B cell (primary cell): ENCODE data around the gene R3HDM4. TPM values are rescaled to one million over a fixed set of nuclear protein-coding genes. Genes with fewer than 3 reads are reported as not detected.

ENCODE experiments used
- ATAC-seq: fragments of 200-7000 bp; cut with Tn5 transposase; one replicate; pipeline ENCODE4 v1.10.0; 2021; ENCODE audit warnings: low read depth, mild to moderate bottlenecking, moderate number of reproducible peaks, moderate library complexity
- CTCF ChIA-PET: fragments of 350-600 bp; sonication (Branson Sonifier 250); formaldehyde crosslinking; loops from one replicate; lab custom pipeline; 2021; ENCODE audit warnings: antibody characterized with exemption, inconsistent platforms; lab: Charles Lee
- POLR2A ChIA-PET: fragments of 350-600 bp; sonication (Branson Sonifier 250); formaldehyde crosslinking; loops from one replicate; lab custom pipeline; 2021; ENCODE audit warnings: antibody characterized with exemption; lab: Charles Lee
- DNase-seq: peaks from one replicate; pipeline ENCODE4 v3.0.0; 2013
- H2AFZ ChIP-seq: 2 replicates; pipeline ENCODE4 v1.6.1; 2012; ENCODE audit warnings: mild to moderate bottlenecking, low read depth, low read length; ENCODE audit not compliant: insufficient read depth, poor library complexity, severe bottlenecking
- H3K27ac ChIP-seq, 2 donors: 1 replicate in 1 of 2; 2 replicates in 1 of 2; pipeline ENCODE4 v1.5.1; 2012 to 2013; ENCODE audit warnings: low read length in 2 of 2, mild to moderate bottlenecking in 2 of 2, moderate library complexity in 1 of 2
- H3K27me3 ChIP-seq, 4 experiments: fragments of 200-600 bp in 1 of 4; sonication (generic) in 1 of 4; replicated peaks in 1 of 4; 1 replicate in 2 of 4; 2 replicates in 2 of 4; pipeline versions ENCODE4 v1.6.1 to v1.7.0; 2013 to 2016; ENCODE audit warnings: low read length in 3 of 4, mild to moderate bottlenecking in 2 of 4, mixed read lengths in 1 of 4, moderate library complexity in 1 of 4; ENCODE audit not compliant: insufficient read depth in 4 of 4, control insufficient read depth in 3 of 4; ENCODE audit errors: control extremely low read depth in 1 of 4
- H3K36me3 ChIP-seq, 2 experiments: replicated peaks in 1 of 2; 1 replicate in 1 of 2; 2 replicates in 1 of 2; pipeline versions ENCODE4 v1.6.1 to v1.7.1; 2013; ENCODE audit warnings: low read length in 1 of 2; ENCODE audit not compliant: insufficient read depth in 2 of 2, control insufficient read depth in 1 of 2; ENCODE audit errors: control extremely low read depth in 1 of 2, extremely low read depth in 1 of 2
- H3K4me1 ChIP-seq, 2 donors: fragments of 200-600 bp in 1 of 2; sonication (generic) in 1 of 2; 1 replicate in 1 of 2; 2 replicates in 1 of 2; pipeline versions ENCODE4 v1.5.1 to v1.6.1; 2013 to 2017; ENCODE audit warnings: low read length in 2 of 2; ENCODE audit not compliant: control insufficient read depth in 2 of 2, insufficient read depth in 2 of 2
- H3K4me2 ChIP-seq: replicated peaks from 2 replicates; pipeline ENCODE3; 2012; ENCODE audit warnings: mild to moderate bottlenecking, low read depth, low read length; ENCODE audit not compliant: poor library complexity, severe bottlenecking
- H3K4me3 ChIP-seq, 5 experiments: fragments of 200-600 bp in 1 of 5; sonication (generic) in 1 of 5; 1 replicate in 3 of 5; 2 replicates in 2 of 5; pipeline versions ENCODE4 v1.5.1 to v1.7.0; 2011 to 2016; ENCODE audit warnings: low read length in 4 of 5, mild to moderate bottlenecking in 4 of 5, low read depth in 2 of 5, control low read depth in 1 of 5, moderate library complexity in 1 of 5; ENCODE audit not compliant: insufficient read depth in 1 of 5; ENCODE audit errors: control extremely low read depth in 1 of 5, extremely low read depth in 1 of 5
- H3K79me2 ChIP-seq: fragments of 200-600 bp; sonication (generic); one replicate; pipeline ENCODE4 v1.6.0; 2016; ENCODE audit warnings: low read length; ENCODE audit not compliant: control insufficient read depth, insufficient read depth
- H3K9ac ChIP-seq: fragments of 200-600 bp; sonication (generic); 2 replicates; pipeline ENCODE4 v1.6.1; 2017; ENCODE audit warnings: mild to moderate bottlenecking, low read length, moderate library complexity
- H3K9me3 ChIP-seq, 3 donors: one replicate each; pipeline versions ENCODE4 v1.6.1 to v1.7.1; 2013; ENCODE audit warnings: low read length in 2 of 3; ENCODE audit not compliant: control insufficient read depth in 2 of 3, insufficient read depth in 1 of 3; ENCODE audit errors: control extremely low read depth in 1 of 3
- H4K20me1 ChIP-seq: 2 replicates; pipeline ENCODE4 v1.6.0; 2012; ENCODE audit warnings: mild to moderate bottlenecking, low read length; ENCODE audit not compliant: insufficient read depth, control insufficient read depth, poor library complexity, severe bottlenecking
- H3K27ac Mint-ChIP-seq: one replicate; pipeline ENCODE4 v1.8.0; 2021; ENCODE audit warnings: mixed read lengths
- H3K27me3 Mint-ChIP-seq: one replicate; pipeline ENCODE4 v1.8.0; 2021; ENCODE audit warnings: mixed read lengths
- H3K4me1 Mint-ChIP-seq: one replicate; pipeline ENCODE4 v1.8.0; 2021; ENCODE audit warnings: mixed read lengths
- H3K4me3 Mint-ChIP-seq: one replicate; pipeline ENCODE4 v1.8.0; 2021; ENCODE audit warnings: mixed read lengths
- H3K9me3 Mint-ChIP-seq: one replicate; pipeline ENCODE4 v1.8.0; 2022; ENCODE audit warnings: mixed read lengths; ENCODE audit not compliant: insufficient read depth
- CTCF ChIP-seq: fragments of 200-600 bp; IDR thresholded peaks from one replicate; pipeline ENCODE4 v1.8.0; 2022; ENCODE audit warnings: antibody characterized with exemption, mild to moderate bottlenecking
- EZH2 ChIP-seq: IDR thresholded peaks from 2 replicates; pipeline ENCODE4 v1.6.1; 2012; ENCODE audit warnings: borderline replicate concordance, low read depth, mild to moderate bottlenecking, moderate library complexity, low read length; ENCODE audit not compliant: insufficient read depth, poor library complexity, severe bottlenecking
- WGBS: methylation state at CpG from one replicate; pipeline ENCODE4 v1.1.5; 2013; ENCODE audit warnings: missing lambda C conversion rate; ENCODE audit not compliant: insufficient coverage; 5-methylcytosine and 5-hydroxymethylcytosine counted together
- intact Hi-C: fragments of 100-400 bp; cut with micrococcal nuclease; formaldehyde crosslinking; loops from one replicate; pipeline ENCODE4 v1.10.0; 2022
- polyA plus RNA-seq: library from polyadenylated mRNA; depleted of rRNA; stranded (reverse); fragments of >200 nt; gene quantifications from 2 replicates; pipeline ENCODE4 v1.2.3, GENCODE V29; 2012
- total RNA-seq, 2 donors: library from RNA; stranded (reverse); fragments of 120-200 nt in 1 of 2; gene quantifications; 1 replicate in 1 of 2; 2 replicates in 1 of 2; pipeline versions ENCODE4 v1.2.3 to v1.2.4, GENCODE V29; 2013 to 2022

Gene R3HDM4
- total and polyA plus RNA-seq, 2 donors (not counting 1 experiment from before 2014, with no cell fraction given): 168 to 176 TPM

GRCh38 chr19:862581-863314, 50.3 kb downstream of the R3HDM4 start:
- Mint-ChIP-seq H3K4me1 (peaks cover 19% of the 10 kb centered on the region), H3K9me3 (no peaks in the 10 kb centered on the region), H3K4me3 (peak overlapping the region; percentile 79), H3K27me3 (peaks cover 7% of the 10 kb centered on the region), H3K27ac (peak overlapping the region; percentile 59)
- DNase-seq (peak; percentile 84), ATAC-seq (peak; percentile 34)
- Histone ChIP-seq H3K4me2 (peak overlapping the region; percentile 77), H3K4me1 (peaks cover 29 to 47% of the 10 kb centered on the region in 2 donors), H4K20me1 (no peaks in the 10 kb centered on the region), H3K27ac (no peak overlapping the region), H3K79me2 (no peaks in the 10 kb centered on the region), H3K36me3 (peaks cover 0 to under 1% of the 10 kb centered on the region in 2 experiments), H3K9me3 (peaks cover 0 to 36% (median 0%) of the 10 kb centered on the region in 3 donors), H3K9ac (peak overlapping the region; percentile 35), H3K27me3 (peaks cover 0 to 38% (median 8%) of the 10 kb centered on the region in 4 experiments), H2AFZ (no peak overlapping the region), H3K4me3 (peak overlapping the region in 3 of 5 experiments; percentile 26 to 35 (median 27))
- WGBS: 15% methylated on average over 46 of the region's 48 CpGs
- POLR2A ChIA-PET: interaction anchor here (0.6 to 3.1 kb wide), 9 partner anchors 15 to 205 kb away, joined by 3 to 23 read pairs (median 5); partner anchors contain the start of genes MED16, RNU6-9 and WDR18
- intact Hi-C loops: loop anchor here (1.0 to 2.0 kb wide), 3 partner anchors 30 to 120 kb away; partner anchors contain the start of genes MED16 and RNU6-9
- CTCF ChIA-PET: interaction anchor here (0.7 to 3.0 kb wide), 16 partner anchors 18 to 778 kb away, joined by 3 to 67 read pairs (median 6); partner anchors contain the start of genes CNN2, KISS1R, MED16 and R3HDM4
- TF ChIP-seq EZH2 (no peak), CTCF (no peak)
